ENCODE measurements around the gene TRAF2.

DNA sequence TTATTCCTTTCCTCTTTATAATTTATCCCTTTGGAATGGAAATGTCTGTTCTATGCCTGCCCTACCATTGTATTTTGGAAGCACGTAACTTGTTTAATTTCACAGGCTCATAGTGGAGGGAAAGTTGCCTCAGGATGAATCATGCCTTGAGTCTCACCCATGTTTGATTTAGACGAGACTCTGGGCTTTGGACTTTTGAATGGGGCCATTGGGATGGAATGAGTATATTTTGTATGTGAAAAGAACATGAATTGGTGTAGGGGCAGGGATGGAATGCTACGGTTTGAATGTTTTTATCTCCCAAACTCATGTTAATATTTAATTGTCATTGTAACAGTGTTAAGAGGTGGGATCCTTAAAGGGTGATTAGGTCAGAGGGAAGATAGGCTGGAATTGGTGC, 48.0 kb downstream of the TRAF2 start:
- no peak for TF ChIP-seq TAF1 (IDR thresholded peaks at IDR 0.05; ENCODE audit: borderline replicate concordance, insufficient read depth, low read length)
- TF ChIP-seq POLR2AphosphoS5 (IDR thresholded peaks at IDR 0.05; ENCODE audit: low read depth, low read length): no peak
- TF ChIP-seq, protein P1, sequence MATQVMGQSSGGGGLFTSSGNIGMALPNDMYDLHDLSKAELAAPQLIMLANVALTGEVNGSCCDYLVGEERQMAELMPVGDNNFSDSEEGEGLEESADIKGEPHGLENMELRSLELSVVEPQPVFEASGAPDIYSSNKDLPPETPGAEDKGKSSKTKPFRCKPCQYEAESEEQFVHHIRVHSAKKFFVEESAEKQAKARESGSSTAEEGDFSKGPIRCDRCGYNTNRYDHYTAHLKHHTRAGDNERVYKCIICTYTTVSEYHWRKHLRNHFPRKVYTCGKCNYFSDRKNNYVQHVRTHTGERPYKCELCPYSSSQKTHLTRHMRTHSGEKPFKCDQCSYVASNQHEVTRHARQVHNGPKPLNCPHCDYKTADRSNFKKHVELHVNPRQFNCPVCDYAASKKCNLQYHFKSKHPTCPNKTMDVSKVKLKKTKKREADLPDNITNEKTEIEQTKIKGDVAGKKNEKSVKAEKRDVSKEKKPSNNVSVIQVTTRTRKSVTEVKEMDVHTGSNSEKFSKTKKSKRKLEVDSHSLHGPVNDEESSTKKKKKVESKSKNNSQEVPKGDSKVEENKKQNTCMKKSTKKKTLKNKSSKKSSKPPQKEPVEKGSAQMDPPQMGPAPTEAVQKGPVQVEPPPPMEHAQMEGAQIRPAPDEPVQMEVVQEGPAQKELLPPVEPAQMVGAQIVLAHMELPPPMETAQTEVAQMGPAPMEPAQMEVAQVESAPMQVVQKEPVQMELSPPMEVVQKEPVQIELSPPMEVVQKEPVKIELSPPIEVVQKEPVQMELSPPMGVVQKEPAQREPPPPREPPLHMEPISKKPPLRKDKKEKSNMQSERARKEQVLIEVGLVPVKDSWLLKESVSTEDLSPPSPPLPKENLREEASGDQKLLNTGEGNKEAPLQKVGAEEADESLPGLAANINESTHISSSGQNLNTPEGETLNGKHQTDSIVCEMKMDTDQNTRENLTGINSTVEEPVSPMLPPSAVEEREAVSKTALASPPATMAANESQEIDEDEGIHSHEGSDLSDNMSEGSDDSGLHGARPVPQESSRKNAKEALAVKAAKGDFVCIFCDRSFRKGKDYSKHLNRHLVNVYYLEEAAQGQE (IDR thresholded peaks at IDR 0.05; ENCODE audit: insufficient read depth in 1 of 2, low read depth in 2 of 2, low read length in 2 of 2): no peak
